ENCODE data around the gene ACAD8. TPM values are rescaled to one million over a fixed set of nuclear protein-coding genes. Genes with fewer than 3 reads are reported as not detected.

ACAD8 gene
- total RNA-seq, 6 donors from 2014 or later = 27.7 to 64.4 (median 36.9) TPM

DNA sequence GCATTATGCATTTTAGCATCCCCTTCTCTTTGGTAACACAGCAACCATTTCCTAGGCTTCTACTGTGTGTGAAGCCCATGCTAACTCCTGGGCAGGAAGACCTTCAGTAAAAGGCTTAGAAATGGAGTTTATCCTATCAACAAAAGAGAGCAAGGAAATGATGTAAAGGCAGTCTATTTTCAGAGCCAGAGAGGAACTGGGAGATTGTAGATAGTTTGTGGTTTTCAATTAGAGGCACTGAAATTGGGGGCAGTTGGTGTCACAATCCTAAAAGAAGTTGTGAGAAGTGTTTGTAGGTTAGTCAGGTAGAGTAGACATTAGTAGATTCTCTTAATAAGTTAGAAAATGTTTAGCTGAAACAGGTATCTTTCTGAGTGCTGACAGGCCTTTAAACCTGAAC lies 7.1 kb downstream of the ACAD8 start:
- H3K4me3 ChIP-seq = no peak overlapping the region
- H3K27me3 ChIP-seq = no peaks in the 10 kb centered on the region
- no peak overlapping the region for H3K27ac ChIP-seq
- H3K4me1 ChIP-seq = peaks cover 0 to under 1% (median 0%) of the 10 kb centered on the region in 4 donors
- no peaks in the 10 kb centered on the region for H3K9me3 ChIP-seq
- TF ChIP-seq POLR2AphosphoS5 (IDR thresholded peaks at IDR 0.05) = no peak
- TF ChIP-seq CTCF (IDR thresholded peaks at IDR 0.05) = no peak
- no peak for TF ChIP-seq EP300 (IDR thresholded peaks at IDR 0.05)
- no peak for TF ChIP-seq POLR2A (IDR thresholded peaks at IDR 0.05)
- ATAC-seq (ENCODE audit: low FRiP score in 2 of 2) (no peak), DNase-seq (no peak)
- H3K36me3 ChIP-seq = peaks cover 12 to 84% (median 51%) of the 10 kb centered on the region in 4 donors

GRCh38 chr11:134260983-134261382 lies 7.6 kb downstream of the ACAD8 start:
- H3K27ac ChIP-seq = no peak overlapping the region
- H3K4me1 ChIP-seq = peaks cover 0 to 1% (median under 1%) of the 10 kb centered on the region in 4 donors
- no peak overlapping the region for H3K4me3 ChIP-seq
- ATAC-seq (ENCODE audit: low FRiP score in 2 of 2) (no peak), DNase-seq (peak in 1 of 2 donors; percentile 13)
- peaks cover 12 to 85% (median 51%) of the 10 kb centered on the region in 4 donors for H3K36me3 ChIP-seq
- TF ChIP-seq EP300 (IDR thresholded peaks at IDR 0.05) (no peak), POLR2A (IDR thresholded peaks at IDR 0.05) (no peak), CTCF (IDR thresholded peaks at IDR 0.05) (no peak)
- no peaks in the 10 kb centered on the region for H3K27me3 ChIP-seq
- H3K9me3 ChIP-seq = no peaks in the 10 kb centered on the region
- 90 to 93% methylated on average over 16 of the region's 16 CpGs for WGBS, 2 donors

DNA sequence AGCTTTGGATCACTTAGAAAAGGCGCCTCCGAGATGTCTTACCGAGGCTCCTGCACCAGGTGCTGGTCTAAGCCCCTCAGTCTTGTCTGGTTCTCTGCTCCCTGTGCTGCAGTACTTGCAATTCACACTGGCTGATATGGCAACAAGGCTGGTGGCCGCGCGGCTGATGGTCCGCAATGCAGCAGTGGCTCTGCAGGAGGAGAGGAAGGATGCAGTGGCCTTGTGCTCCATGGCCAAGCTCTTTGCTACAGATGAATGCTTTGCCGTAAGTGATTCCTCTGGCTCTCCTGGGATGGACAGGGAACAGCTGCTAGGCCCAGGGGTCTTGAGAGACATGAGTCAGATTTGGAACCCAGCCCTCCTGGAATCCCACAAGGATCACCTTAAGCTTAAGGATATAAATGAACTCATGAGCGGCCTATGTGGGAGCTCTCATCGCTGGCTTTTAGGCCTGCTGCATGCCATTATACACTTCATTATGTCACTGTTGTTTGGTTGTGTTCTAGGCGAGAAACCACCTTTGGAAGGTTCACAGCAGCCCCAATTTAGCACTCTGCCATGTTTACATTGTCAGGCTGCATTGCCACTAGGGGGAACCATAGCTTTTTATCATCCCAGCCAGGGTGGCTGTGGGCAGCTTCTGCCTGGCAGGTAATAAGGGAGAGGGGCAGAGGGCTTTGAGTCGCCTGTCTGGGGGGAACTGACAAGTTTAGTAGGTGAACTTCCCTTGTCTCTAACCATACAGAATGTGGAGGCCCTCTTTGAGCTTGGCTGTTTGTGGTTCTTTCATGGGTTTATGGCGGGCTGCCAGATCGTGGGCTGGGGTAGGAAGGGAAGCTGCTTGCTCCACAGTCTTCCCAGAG lies 8.5 kb downstream of the ACAD8 start:
- TF ChIP-seq POLR2AphosphoS5 (IDR thresholded peaks at IDR 0.05) (no peak), POLR2A (IDR thresholded peaks at IDR 0.05) (no peak), EP300 (IDR thresholded peaks at IDR 0.05) (no peak), CTCF (IDR thresholded peaks at IDR 0.05) (peak in 4 of 6 experiments; percentile 20 to 27 (median 26))
- peak in 1 of 2 donors; percentile 25 for ATAC-seq (ENCODE audit: low FRiP score in 2 of 2)
- 90 to 92% methylated on average over 13 to 14 of the region's 14 CpGs for WGBS, 2 donors
- H3K27me3 ChIP-seq = no peaks in the 10 kb centered on the region
- peaks cover 7 to 10% (median 8%) of the 10 kb centered on the region in 4 donors for H3K4me1 ChIP-seq
- H3K36me3 ChIP-seq = peaks cover 12 to 83% (median 51%) of the 10 kb centered on the region in 4 donors
- peak in 1 of 2 donors; percentile 64 for DNase-seq
- H3K4me3 ChIP-seq = no peak overlapping the region
- no peaks in the 10 kb centered on the region for H3K9me3 ChIP-seq
- no peak overlapping the region for H3K27ac ChIP-seq

DNA sequence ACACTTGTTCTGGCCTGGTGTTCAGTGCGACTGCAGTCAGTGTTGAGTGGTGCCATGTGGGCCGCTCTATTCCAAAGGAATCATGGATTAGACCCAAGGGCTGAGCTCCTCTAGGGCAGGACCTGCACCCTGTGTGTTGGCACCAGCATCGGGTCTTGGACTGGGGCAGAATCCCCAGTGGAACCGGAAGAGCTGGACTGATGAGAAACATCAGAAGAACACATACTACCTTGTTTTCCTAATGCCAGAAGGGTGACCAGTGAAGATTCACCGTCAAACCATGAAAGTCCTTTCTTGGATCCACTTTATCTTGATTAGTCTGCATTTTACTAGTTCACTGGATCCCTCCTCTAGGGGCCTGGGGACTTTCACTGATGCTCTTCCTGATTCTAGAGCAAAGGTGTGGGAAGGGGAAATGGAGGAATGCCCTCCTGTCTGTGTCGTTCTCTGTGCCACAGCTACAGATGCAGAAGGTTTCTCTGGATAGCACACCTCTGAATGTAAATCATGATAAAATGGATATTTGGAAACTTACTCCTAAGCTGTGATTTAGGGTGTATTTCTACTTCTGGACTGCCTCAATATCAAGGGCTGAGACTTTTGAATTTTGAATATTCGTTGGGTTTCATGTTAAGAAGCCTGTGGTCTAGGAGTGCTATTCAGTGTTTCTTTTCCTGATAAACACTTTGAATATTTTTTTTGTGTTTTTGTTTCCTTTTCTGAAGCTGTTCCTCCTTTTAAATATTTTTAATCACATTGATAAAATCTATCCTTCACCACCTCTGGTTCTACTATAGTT lies 11.8 kb downstream of the ACAD8 start:
- Histone ChIP-seq H3K9me3 (no peaks in the 10 kb centered on the region), H3K4me3 (no peak overlapping the region), H3K4me1 (peaks cover 13 to 21% (median 16%) of the 10 kb centered on the region in 4 donors), H3K27ac (no peak overlapping the region), H3K27me3 (no peaks in the 10 kb centered on the region), H3K36me3 (peaks cover 8 to 50% (median 33%) of the 10 kb centered on the region in 4 donors)
- DNase-seq = no peak
- no peak for ATAC-seq (ENCODE audit: low FRiP score in 2 of 2)
- 91 to 92% methylated on average over 6 to 7 of the region's 7 CpGs for WGBS, 2 donors
- TF ChIP-seq EP300 (IDR thresholded peaks at IDR 0.05) (no peak), POLR2A (IDR thresholded peaks at IDR 0.05) (no peak), CTCF (IDR thresholded peaks at IDR 0.05) (no peak), POLR2AphosphoS5 (IDR thresholded peaks at IDR 0.05) (no peak)

Data from upper lobe of left lung (tissue), 6 donors.